HG02678 (cell line): ENCODE results near the gene ETS2.

Experiments
- ATAC-seq: cut with Tn5 transposase; IDR thresholded peaks from one replicate; pipeline ENCODE4 v1.9.1; 2021; ENCODE audit warnings: mild to moderate bottlenecking, moderate library complexity; ENCODE audit not compliant: unreplicated experiment

ETS2 gene

DNA sequence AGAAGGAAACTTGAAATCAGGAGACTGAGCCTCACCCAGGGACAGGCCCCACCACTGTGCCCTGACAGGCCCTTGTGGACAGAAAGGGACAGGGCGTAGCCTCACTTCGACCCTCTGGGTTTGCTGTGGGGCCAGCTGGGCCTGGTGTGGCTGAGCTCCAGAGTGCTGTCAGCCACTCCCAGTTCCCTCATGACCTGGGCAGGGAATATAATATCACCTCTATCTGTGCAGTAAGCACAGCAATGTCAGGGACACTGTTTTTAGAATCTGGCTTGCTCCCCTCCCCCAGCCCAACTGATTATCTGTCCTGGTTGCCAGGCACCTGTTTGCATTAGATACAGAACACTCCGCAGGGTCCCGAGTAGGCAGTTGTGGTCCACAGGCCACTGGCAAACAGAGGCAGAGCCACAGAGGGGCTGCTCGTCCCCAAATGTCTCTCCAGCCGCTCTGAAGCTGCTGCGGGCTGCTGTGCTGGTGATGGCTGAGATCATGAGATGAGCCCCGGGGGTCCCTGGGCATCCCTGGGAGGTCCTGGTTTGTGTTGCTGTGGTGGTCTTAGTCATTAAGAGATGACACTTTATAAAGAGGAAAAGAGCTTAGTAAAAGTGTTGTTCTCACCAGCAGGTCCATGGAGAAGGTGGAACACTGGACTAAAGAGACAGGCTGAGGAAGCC is 51.6 kb downstream of the ETS2 start:
- no peak for ATAC-seq

GRCh38 chr21:38858026-38858811 is 52.5 kb downstream of the ETS2 start:
- ATAC-seq: no peak

- ATAC-seq: no peak
Observed at GRCh38 chr21:38858812-38859205, 53.1 kb downstream of the ETS2 start.

DNA sequence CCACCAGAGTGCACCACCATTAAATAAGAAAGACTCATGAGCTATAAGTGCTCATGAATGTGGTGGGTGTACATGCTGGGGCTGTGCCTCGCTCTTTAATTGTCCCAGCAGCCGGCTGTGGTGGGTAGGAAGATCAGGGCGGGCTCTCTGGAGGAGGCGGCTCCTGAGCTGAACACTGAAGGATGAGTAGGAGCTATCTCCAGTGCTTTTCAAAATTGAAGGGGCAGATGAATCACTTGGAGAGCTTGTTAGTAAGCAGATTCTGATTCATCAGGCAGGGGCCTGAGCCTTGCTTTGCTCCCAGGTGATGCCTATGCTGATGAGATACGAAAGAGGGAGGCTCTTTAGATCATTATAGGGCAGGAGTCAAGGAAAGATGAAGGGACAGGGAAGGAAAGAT is 54.1 kb downstream of the ETS2 start:
- no peak for ATAC-seq

DNA sequence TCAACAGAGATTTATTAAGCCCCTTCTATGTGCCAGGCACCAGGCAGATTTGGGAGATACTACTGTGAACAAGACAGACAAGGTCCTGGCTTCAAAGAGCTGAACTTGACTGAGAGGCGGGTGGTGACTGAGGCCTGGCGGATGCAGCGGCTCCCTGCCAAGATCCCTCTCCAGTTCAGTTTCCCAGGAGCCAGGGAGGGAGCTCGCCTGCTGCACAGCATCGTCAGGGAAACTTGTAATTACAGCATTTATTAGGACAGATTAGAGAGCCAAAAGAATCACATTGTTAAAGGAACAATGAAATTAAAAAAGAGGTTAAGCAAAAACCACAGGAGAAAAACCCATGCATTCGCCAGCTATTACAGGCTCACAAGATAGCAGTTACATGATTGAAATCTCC is 55.3 kb downstream of the ETS2 start:
- ATAC-seq: no peak

- peak; percentile 89 for ATAC-seq
Observed at GRCh38 chr21:38861989-38862683, 56.4 kb downstream of the ETS2 start.

DNA sequence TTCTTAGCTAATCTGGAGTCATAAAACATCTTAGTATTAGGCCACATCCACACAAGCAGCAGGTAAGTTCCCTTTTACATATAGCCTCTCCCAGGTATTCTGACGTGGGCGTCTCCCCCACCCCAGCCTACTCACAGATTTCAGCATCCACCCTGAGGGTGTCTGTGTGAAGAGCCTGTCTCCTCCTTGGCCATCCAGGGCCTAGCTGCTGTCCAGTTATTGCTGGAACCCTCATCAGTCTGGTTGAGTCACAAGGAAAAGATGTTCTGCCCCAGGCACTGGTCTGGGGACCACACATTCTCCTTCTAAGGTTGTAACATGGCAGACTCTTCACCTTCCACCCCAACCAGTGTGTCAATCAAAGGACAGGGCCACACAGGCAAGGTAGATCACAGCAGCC is 57.6 kb downstream of the ETS2 start:
- ATAC-seq: no peak

DNA sequence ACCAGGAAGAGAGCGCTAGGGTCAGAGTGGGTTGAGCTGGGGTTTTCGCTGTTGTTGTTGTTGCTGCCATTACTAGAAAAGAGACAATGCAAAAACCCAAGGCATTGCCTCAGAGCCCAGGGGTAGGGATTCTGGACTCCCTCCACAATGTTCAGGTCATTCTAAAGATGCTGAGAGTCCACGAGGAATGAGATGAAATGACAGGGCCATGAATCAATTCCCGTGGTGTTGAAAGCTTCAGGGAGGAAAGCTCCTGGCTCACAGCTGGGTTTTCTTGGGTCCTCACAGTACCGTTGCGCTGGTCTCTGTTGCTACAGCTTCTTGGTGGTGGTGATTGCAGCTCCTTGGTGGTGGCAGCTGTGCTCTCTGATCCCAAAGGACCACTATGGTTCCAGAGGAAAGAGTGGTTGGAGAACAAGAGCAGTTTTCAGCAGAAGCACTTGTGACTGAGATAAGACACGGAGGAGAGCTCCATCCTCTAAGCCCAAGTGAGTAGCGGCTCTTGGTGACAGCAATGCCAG is 58.2 kb downstream of the ETS2 start:
- ATAC-seq: no peak

- ATAC-seq: no peak
Observed at GRCh38 chr21:38864964-38865363, 59.2 kb downstream of the ETS2 start.

GRCh38 chr21:38869196-38869595 is 63.5 kb downstream of the ETS2 start:
- no peak for ATAC-seq

GRCh38 chr21:38869946-38870345 is 64.2 kb downstream of the ETS2 start:
- ATAC-seq: no peak
